Keratinocyte (primary cell): ENCODE measurements around the gene NREP. TPM values are rescaled to one million over a fixed set of nuclear protein-coding genes. Genes with fewer than 3 reads are reported as not detected.

Source experiments
- DNase-seq: peaks from one replicate; pipeline ENCODE4 v3.0.0-alpha.2; 2011; ENCODE audit warnings: low read depth, missing footprints, low spot score
- FAIRE-seq: peaks from 2 replicates; lab custom pipeline; 2011; peaks lifted over from hg19 to GRCh38; lab: Jason Lieb, UNC
- H2AFZ ChIP-seq: 2 replicates; pipeline ENCODE4 v1.6.0; 2012; ENCODE audit warnings: low read length, control low read depth, inconsistent platforms; ENCODE audit not compliant: control insufficient read depth
- H3K27ac ChIP-seq: 2 replicates; pipeline ENCODE4 v1.5.1; 2011; ENCODE audit warnings: low read length; ENCODE audit not compliant: control insufficient read depth, insufficient read depth
- H3K27me3 ChIP-seq: 3 replicates; pipeline ENCODE4 v1.6.0; 2011; ENCODE audit warnings: low read length; ENCODE audit not compliant: control insufficient read depth, insufficient read depth; ENCODE audit errors: extremely low read depth
- H3K36me3 ChIP-seq, 2 experiments: 2 replicates in 1 of 2; 3 replicates in 1 of 2; pipeline ENCODE4 v1.5.1; 2011; ENCODE audit warnings: low read length in 2 of 2, mild to moderate bottlenecking in 1 of 2; ENCODE audit not compliant: control insufficient read depth in 2 of 2, insufficient read depth in 2 of 2; ENCODE audit errors: extremely low read depth in 1 of 2
- H3K4me1 ChIP-seq: 3 replicates; pipeline ENCODE4 v1.5.1; 2011; ENCODE audit warnings: low read length; ENCODE audit not compliant: control insufficient read depth, insufficient read depth; ENCODE audit errors: extremely low read depth
- H3K4me2 ChIP-seq: 3 replicates; pipeline ENCODE4 v1.6.0; 2011; ENCODE audit warnings: low read depth, low read length; ENCODE audit not compliant: control insufficient read depth, insufficient read depth; ENCODE audit errors: extremely low read depth
- H3K4me3 ChIP-seq, 3 experiments: fragments of 200-600 bp in 1 of 3; sonication (generic) in 1 of 3; 2 replicates in 2 of 3; 3 replicates in 1 of 3; pipeline ENCODE4 v1.5.1; 2011 to 2016; ENCODE audit warnings: low read length in 3 of 3, mild to moderate bottlenecking in 3 of 3, control low read depth in 2 of 3, inconsistent platforms in 1 of 3, low read depth in 1 of 3, mixed read lengths in 1 of 3, mixed run types in 1 of 3, moderate library complexity in 1 of 3; ENCODE audit not compliant: control insufficient read depth in 2 of 3, insufficient read depth in 2 of 3; ENCODE audit errors: extremely low read depth in 1 of 3
- H3K79me2 ChIP-seq: 2 replicates; pipeline ENCODE4 v1.6.0; 2012; ENCODE audit warnings: low read length; ENCODE audit not compliant: control insufficient read depth, insufficient read depth
- H3K9ac ChIP-seq: 3 replicates; pipeline ENCODE4 v1.6.0; 2011; ENCODE audit warnings: low read length; ENCODE audit not compliant: control insufficient read depth, insufficient read depth; ENCODE audit errors: extremely low read depth
- H3K9me1 ChIP-seq: 3 replicates; pipeline ENCODE4 v1.6.0; 2011; ENCODE audit warnings: low read length; ENCODE audit not compliant: control insufficient read depth, insufficient read depth; ENCODE audit errors: extremely low read depth
- H3K9me3 ChIP-seq: 2 replicates; pipeline ENCODE4 v1.5.1; 2012; ENCODE audit warnings: low read depth, low read length; ENCODE audit not compliant: control insufficient read depth
- H4K20me1 ChIP-seq: 3 replicates; pipeline ENCODE4 v1.6.0; 2011; ENCODE audit warnings: low read length; ENCODE audit not compliant: control insufficient read depth, insufficient read depth; ENCODE audit errors: extremely low read depth
- CTCF ChIP-seq, 3 experiments: IDR thresholded peaks in 1 of 3; conservative IDR thresholded peaks in 1 of 3; optimal IDR thresholded peaks in 1 of 3; 2 replicates in 2 of 3; 3 replicates in 1 of 3; pipeline versions ENCODE3 to v1.5.1; 2011; ENCODE audit warnings: low read length in 3 of 3, mild to moderate bottlenecking in 3 of 3, moderate library complexity in 2 of 3, control low read depth in 1 of 3, inconsistent platforms in 1 of 3; ENCODE audit not compliant: insufficient read depth in 2 of 3; ENCODE audit errors: extremely low read depth in 1 of 3
- EZH2 ChIP-seq: IDR thresholded peaks from one replicate; pipeline ENCODE4 v1.6.1; 2012; ENCODE audit warnings: inconsistent platforms, mild to moderate bottlenecking, low read length, moderate library complexity
- dilution Hi-C: fragments of 300-500 bp; cut with MboI; formaldehyde crosslinking; loops from one replicate; pipeline ENCODE4 v1.7.0; 2020; ENCODE audit warnings: low sequenced_read_pairs; ENCODE audit not compliant: extremely low pct_ligation_motif_present
- polyA plus RNA-seq, 5 experiments: library from polyadenylated mRNA; depleted of rRNA in 3 of 5; stranded (reverse) in 3 of 5; stranded (forward) in 1 of 5; unstranded in 1 of 5; fragments of >200 nt; gene quantifications; 1 replicate in 1 of 5; 2 replicates in 3 of 5; 3 replicates in 1 of 5; pipeline versions ENCODE4 v1.2.1 to v1.2.3, GENCODE V29; 2011 to 2012; ENCODE audit warnings: missing spikeins in 2 of 5, low read depth in 1 of 5, low replicate concordance in 1 of 5

The NREP gene
- polyA plus RNA-seq, 1 donor (not counting 4 experiments of a cell fraction or from before 2014, with no cell fraction given), result 9.1 TPM

- Histone ChIP-seq H3K36me3 (no peaks in the 10 kb centered on the region), H3K79me2 (no peaks in the 10 kb centered on the region), H2AFZ (no peak overlapping the region), H3K4me3 (no peak overlapping the region), H3K9me1 (no peaks in the 10 kb centered on the region), H3K9ac (no peak overlapping the region), H3K9me3 (no peaks in the 10 kb centered on the region), H3K4me2 (peak overlapping the region; percentile 43), H3K27me3 (no peaks in the 10 kb centered on the region), H3K4me1 (peaks cover 27% of the 10 kb centered on the region), H4K20me1 (no peaks in the 10 kb centered on the region), H3K27ac (peak overlapping the region; percentile 36)
- dilution Hi-C loops, result no loop called here
- DNase-seq, result no peak
- TF ChIP-seq EZH2, result no peak
- TF ChIP-seq CTCF (optimal IDR thresholded peaks at IDR 0.05 in 1 of 3, IDR thresholded peaks at IDR 0.05 in 1 of 3, conservative IDR thresholded peaks at IDR 0.05 in 1 of 3; ENCODE audit: extremely low read depth in 1 of 3, insufficient read depth in 2 of 3, low read length in 3 of 3), result no peak
- peak; percentile 69 for FAIRE-seq
Observed at GRCh38 chr5:111783537-111783936, 26.5 kb upstream of the NREP start.

GRCh38 chr5:111782216-111782615 lies 25.2 kb upstream of the NREP start:
- peak; percentile 26 for DNase-seq
- H3K4me1 ChIP-seq, result peaks cover 27% of the 10 kb centered on the region
- no peak overlapping the region for H3K27ac ChIP-seq

More at GRCh38 chr5:111782216-111782615, 25.2 kb upstream of the NREP start:
- peak; percentile 46 for FAIRE-seq
- dilution Hi-C loops, result no loop called here
- Histone ChIP-seq H2AFZ (no peak overlapping the region), H3K27me3 (no peaks in the 10 kb centered on the region), H3K79me2 (no peaks in the 10 kb centered on the region), H3K9me3 (no peaks in the 10 kb centered on the region), H3K9ac (no peak overlapping the region), H3K4me2 (peak overlapping the region; percentile 25), H3K36me3 (no peaks in the 10 kb centered on the region), H3K9me1 (no peaks in the 10 kb centered on the region), H4K20me1 (no peaks in the 10 kb centered on the region), H3K4me3 (no peak overlapping the region)
- TF ChIP-seq EZH2 (no peak), CTCF (optimal IDR thresholded peaks at IDR 0.05 in 1 of 3, IDR thresholded peaks at IDR 0.05 in 1 of 3, conservative IDR thresholded peaks at IDR 0.05 in 1 of 3; ENCODE audit: extremely low read depth in 1 of 3, insufficient read depth in 2 of 3, low read length in 3 of 3) (no peak)
